ENCODE results near the gene RUNX3. TPM values are rescaled to one million over a fixed set of nuclear protein-coding genes. Genes with fewer than 3 reads are reported as not detected.

Gene RUNX3
- total RNA-seq, 1 donor, result not detected

DNA sequence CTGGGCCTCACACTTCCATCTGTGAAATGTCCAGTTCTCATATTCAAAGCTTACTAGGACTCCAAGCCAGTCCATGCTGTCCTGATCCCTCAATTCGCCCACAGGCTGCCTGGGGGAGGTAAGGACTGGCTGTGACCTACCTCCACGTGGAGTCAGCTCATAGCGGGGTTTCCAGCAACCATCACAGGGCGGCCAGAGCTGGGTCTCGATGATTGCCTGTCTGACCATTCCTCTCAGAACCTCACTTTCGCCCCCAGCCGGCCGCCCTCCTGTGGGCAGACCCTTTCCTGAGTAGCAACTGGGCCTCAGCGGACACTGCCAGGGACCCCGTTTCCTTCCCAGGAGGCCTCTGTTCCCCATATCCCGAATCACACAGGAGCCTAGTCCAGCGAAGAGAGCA, 3.4 kb upstream of the RUNX3 start:
- no peak for DNase-seq (ENCODE audit: low read depth)
- no peak overlapping the region for H3K4me3 ChIP-seq (ENCODE audit: low read depth, low read length)
- TF ChIP-seq, protein P1, sequence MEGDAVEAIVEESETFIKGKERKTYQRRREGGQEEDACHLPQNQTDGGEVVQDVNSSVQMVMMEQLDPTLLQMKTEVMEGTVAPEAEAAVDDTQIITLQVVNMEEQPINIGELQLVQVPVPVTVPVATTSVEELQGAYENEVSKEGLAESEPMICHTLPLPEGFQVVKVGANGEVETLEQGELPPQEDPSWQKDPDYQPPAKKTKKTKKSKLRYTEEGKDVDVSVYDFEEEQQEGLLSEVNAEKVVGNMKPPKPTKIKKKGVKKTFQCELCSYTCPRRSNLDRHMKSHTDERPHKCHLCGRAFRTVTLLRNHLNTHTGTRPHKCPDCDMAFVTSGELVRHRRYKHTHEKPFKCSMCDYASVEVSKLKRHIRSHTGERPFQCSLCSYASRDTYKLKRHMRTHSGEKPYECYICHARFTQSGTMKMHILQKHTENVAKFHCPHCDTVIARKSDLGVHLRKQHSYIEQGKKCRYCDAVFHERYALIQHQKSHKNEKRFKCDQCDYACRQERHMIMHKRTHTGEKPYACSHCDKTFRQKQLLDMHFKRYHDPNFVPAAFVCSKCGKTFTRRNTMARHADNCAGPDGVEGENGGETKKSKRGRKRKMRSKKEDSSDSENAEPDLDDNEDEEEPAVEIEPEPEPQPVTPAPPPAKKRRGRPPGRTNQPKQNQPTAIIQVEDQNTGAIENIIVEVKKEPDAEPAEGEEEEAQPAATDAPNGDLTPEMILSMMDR (IDR thresholded peaks at IDR 0.05; ENCODE audit: insufficient read depth, low read length), result no peak

DNA sequence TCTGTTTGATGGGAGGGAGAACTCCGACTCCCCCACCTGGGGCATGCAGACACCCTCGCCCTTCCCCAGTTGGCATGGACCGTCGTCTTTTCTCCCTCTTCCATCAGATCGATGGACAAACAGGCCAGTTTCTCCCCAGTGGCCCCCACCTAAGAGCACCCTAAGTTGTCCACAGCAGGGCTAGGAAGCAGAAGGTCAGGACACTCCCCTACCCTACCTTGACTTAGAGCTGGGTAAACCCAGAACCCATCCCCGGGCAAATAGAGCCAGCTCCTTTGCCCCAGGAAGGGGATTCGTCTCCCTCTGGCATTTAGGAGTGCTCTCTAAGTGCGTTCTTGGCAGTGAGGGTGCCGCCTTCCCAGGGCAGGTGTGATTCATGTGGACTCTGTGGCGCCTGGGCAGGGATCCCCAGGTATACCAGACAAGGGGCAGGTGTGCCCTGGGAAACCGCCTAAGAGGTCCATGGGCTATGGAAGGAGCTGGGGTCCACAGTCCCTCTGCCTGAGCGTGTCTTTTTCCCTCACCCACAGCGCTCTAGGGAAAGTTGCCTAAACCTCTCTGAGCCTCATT, 2.7 kb upstream of the RUNX3 start:
- no peak overlapping the region for H3K4me3 ChIP-seq (ENCODE audit: low read depth, low read length)
- DNase-seq (ENCODE audit: low read depth), result no peak
- TF ChIP-seq, protein P1 (IDR thresholded peaks at IDR 0.05; ENCODE audit: insufficient read depth, low read length), result no peak

DNA sequence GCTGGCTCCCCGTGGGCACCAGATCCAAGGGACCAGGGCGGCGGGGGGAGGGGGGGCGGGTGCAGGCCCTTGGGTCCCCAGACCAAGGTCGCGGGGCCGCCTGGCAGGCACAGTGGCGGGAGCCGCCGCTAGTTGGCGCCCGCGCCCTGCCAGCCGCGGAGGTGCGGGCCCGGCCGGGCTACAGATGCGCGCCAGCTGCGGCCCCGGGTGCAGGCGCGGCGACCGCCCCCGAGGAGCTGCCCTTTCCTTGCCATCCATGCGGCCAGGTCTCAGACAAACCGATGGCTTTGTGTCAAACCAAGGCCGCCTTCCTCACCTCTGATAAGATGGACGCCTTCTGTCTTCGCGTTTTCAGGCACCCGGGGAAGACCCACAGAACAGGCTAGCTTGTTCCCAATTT, 2.2 kb upstream of the RUNX3 start:
- TF ChIP-seq, protein P1 (IDR thresholded peaks at IDR 0.05; ENCODE audit: insufficient read depth, low read length), result peak; percentile 51
- no peak overlapping the region for H3K4me3 ChIP-seq (ENCODE audit: low read depth, low read length)
- DNase-seq (ENCODE audit: low read depth), result no peak

DNA sequence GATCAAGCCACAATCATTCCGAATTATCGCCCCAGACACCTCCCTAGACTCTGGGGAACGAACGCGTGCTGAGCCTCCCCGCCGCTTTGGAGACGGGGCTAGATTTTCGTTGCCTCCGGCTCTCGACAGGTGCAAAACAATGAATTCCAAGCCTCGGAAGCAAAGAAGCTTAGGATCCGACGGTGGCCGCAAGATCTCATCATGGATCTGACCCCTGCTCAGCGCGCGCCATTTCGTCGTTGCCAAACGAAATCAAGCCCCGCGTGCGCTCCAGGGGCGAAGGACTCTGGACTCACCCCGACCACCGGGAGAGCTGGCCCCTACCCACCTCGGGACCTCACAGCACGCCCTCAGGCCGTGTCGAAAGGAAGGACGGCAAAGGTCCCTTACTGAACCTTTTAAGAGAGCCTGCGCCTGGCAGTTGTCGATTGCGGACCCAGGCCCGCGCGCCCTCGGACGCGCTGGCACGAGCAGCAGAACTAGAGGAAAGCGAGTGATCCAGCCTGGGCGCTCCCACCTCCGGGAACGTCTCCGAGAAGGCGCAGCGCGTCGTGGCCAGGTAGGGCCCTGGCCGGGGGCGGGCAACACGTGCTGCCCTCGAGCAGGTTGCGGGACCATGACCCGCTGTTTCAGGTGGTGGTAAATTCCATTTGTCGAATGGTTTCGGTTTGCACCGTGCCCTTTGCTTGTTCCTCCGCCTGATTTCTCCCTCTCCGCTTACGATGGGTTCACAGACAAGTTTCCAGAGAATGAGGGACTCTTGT, 1.6 kb upstream of the RUNX3 start:
- DNase-seq (ENCODE audit: low read depth), result no peak
- H3K4me3 ChIP-seq (ENCODE audit: low read depth, low read length), result no peak overlapping the region
- TF ChIP-seq, protein P1 (IDR thresholded peaks at IDR 0.05; ENCODE audit: insufficient read depth, low read length), result no peak

DNA sequence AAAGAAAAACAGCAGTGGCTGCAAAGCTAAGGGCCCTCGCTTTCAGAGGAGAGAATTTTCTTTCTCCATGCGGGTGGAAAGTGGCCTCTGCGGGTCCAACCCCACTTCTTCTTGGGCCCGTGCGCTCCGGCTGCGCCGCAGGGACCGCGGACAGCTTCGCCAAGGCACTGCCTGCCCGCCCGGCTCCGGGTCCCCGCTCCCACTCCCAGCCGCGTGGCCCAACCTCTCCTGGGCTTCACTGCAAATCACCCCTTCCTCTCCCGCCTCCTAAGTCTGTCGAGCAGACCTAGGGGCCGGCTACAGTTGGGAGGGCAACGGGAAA, 1.0 kb upstream of the RUNX3 start:
- H3K4me3 ChIP-seq (ENCODE audit: low read depth, low read length), result no peak overlapping the region
- TF ChIP-seq, protein P1 (IDR thresholded peaks at IDR 0.05; ENCODE audit: insufficient read depth, low read length), result no peak
- DNase-seq (ENCODE audit: low read depth), result no peak

DNA sequence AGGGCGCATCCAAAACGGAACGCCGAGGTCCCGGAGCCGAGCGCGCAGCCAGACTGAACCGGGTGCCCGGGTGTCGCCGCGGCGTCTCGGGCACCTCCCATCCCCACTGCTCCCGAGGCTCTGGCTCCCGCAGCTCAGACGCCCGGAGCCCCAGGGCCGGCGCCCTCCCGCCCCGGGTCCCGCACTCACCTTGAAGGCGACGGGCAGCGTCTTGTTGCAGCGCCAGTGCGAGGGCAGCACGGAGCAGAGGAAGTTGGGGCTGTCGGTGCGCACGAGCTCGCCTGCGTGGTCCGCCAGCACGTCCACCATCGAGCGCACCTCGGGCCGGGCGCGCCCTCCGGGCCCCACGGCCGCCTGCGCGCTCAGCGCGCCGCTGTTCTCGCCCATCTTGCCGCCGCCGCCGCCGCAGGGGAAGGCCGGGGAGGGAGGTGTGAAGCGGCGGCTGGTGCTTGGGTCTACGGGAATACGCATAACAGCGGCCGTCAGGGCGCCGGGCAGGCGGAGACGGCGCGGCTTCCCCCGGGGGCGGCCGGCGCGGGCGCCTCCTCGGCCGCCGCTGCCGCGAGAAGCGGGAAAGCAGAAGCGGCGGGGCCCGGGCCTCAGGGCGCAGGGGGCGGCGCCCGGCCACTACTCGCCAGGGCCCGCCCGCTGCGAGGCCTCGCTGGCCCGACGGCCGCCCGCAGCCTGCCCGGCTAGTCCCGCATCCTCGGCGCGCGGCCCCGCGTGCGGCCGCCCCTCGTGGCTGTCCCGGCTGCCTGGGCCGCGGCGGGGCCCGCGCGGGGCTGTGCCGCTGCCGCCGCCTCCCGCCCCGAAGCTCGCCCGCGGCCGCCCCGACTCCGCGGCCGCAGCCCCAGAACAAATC, 447 bp downstream of the RUNX3 start:
- no peak overlapping the region for H3K4me3 ChIP-seq (ENCODE audit: low read depth, low read length)
- DNase-seq (ENCODE audit: low read depth), result no peak
- TF ChIP-seq, protein P1 (IDR thresholded peaks at IDR 0.05; ENCODE audit: insufficient read depth, low read length), result no peak

Measured in fibroblast of the aortic adventitia (primary cell).